Tibial artery (tissue), 4 donors: ENCODE results near the gene GALP.

Experiments used
- DNase-seq, 2 donors: peaks; one replicate each; pipeline ENCODE4 v3.0.0-alpha.2; 2019
- H3K27ac ChIP-seq, 2 donors: fragments of 200-600 bp; sonication (generic) in 1 of 2; 1 replicate in 1 of 2; 2 replicates in 1 of 2; pipeline ENCODE4 v1.5.1; 2018 to 2019; ENCODE audit warnings: mild to moderate bottlenecking in 1 of 2
- H3K27me3 ChIP-seq, 2 donors: fragments of 200-600 bp; sonication (generic) in 1 of 2; one replicate each; pipeline versions ENCODE4 v1.5.1 to v1.6.0; 2016 to 2019
- H3K36me3 ChIP-seq, 3 donors: fragments of 200-600 bp; sonication (generic) in 2 of 3; one replicate each; pipeline ENCODE4 v1.5.1; 2016 to 2019; ENCODE audit warnings: mild to moderate bottlenecking in 2 of 3
- H3K4me1 ChIP-seq, 4 donors: fragments of 200-600 bp; sonication (generic) in 2 of 4; 1 replicate in 3 of 4; 2 replicates in 1 of 4; pipeline ENCODE4 v1.5.1; 2016 to 2019
- H3K4me3 ChIP-seq, 2 donors: fragments of 200-600 bp; sonication (generic) in 1 of 2; 1 replicate in 1 of 2; 2 replicates in 1 of 2; pipeline ENCODE4 v1.5.1; 2018 to 2019; ENCODE audit warnings: mild to moderate bottlenecking in 2 of 2
- H3K9me3 ChIP-seq, 3 donors: fragments of 200-600 bp; sonication (generic) in 1 of 3; one replicate each; pipeline ENCODE4 v1.5.1; 2016 to 2019
- intact Hi-C: fragments of 100-400 bp; cut with DNase I; formaldehyde crosslinking; loops from one replicate; pipeline ENCODE4 v1.15.0; 2023; ENCODE audit warnings: low total_unique reads
- TF ChIP-seq, protein P1 (sequence below), 2 experiments: fragments of 200-600 bp in 1 of 2; fragments of 450-650 bp in 1 of 2; IDR thresholded peaks; one replicate each; pipeline ENCODE4 v1.5.1; 2017 to 2019; ENCODE audit warnings: antibody characterized with exemption in 2 of 2, mild to moderate bottlenecking in 1 of 2, moderate library complexity in 1 of 2

Gene GALP

GRCh38 chr19:56142897-56143434 is 32.8 kb upstream of the GALP start:
- Histone ChIP-seq H3K4me1 (peaks cover 0 to 30% (median 18%) of the 10 kb centered on the region in 4 donors), H3K27me3 (no peaks in the 10 kb centered on the region), H3K4me3 (no peak overlapping the region), H3K9me3 (no peaks in the 10 kb centered on the region), H3K36me3 (peaks cover 11 to 26% (median 16%) of the 10 kb centered on the region in 3 donors), H3K27ac (peak overlapping the region in 1 of 2 donors; percentile 89)
- DNase-seq, result no peak
- intact Hi-C loops, result no loop called here
- TF ChIP-seq, protein P1, sequence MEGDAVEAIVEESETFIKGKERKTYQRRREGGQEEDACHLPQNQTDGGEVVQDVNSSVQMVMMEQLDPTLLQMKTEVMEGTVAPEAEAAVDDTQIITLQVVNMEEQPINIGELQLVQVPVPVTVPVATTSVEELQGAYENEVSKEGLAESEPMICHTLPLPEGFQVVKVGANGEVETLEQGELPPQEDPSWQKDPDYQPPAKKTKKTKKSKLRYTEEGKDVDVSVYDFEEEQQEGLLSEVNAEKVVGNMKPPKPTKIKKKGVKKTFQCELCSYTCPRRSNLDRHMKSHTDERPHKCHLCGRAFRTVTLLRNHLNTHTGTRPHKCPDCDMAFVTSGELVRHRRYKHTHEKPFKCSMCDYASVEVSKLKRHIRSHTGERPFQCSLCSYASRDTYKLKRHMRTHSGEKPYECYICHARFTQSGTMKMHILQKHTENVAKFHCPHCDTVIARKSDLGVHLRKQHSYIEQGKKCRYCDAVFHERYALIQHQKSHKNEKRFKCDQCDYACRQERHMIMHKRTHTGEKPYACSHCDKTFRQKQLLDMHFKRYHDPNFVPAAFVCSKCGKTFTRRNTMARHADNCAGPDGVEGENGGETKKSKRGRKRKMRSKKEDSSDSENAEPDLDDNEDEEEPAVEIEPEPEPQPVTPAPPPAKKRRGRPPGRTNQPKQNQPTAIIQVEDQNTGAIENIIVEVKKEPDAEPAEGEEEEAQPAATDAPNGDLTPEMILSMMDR (IDR thresholded peaks at IDR 0.05), result no peak

GRCh38 chr19:56144376-56144775 is 31.4 kb upstream of the GALP start:
- H3K27ac ChIP-seq, result no peak overlapping the region
- H3K36me3 ChIP-seq, result peaks cover 16 to 39% (median 27%) of the 10 kb centered on the region in 3 donors
- H3K4me3 ChIP-seq, result no peak overlapping the region
- DNase-seq, result no peak
- TF ChIP-seq, protein P1 (IDR thresholded peaks at IDR 0.05), result no peak
- intact Hi-C loops, result no loop called here
- no peaks in the 10 kb centered on the region for H3K9me3 ChIP-seq
- no peaks in the 10 kb centered on the region for H3K27me3 ChIP-seq
- H3K4me1 ChIP-seq, result peaks cover 0 to 30% (median 18%) of the 10 kb centered on the region in 4 donors

DNA sequence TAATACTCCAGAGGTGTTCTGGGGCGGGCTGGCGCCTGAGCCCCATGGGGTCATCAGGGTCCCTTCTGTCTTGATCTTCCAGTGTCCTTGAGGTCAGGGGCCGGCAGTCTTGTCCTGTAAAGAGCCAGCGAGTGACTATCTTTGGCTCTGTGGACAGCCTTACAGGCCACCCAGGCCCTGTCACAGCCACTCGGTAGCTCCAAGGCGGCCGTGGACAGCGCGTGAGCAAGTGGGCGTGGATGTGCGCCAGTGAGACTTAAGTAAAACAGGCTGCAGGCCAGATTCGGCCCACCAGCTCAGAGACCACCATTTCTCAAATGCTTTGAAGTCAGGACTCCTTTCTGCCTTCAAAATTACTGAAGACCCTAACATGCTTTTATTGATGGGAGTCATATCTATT is 31.0 kb upstream of the GALP start:
- H3K27me3 ChIP-seq, result no peaks in the 10 kb centered on the region
- TF ChIP-seq, protein P1 (IDR thresholded peaks at IDR 0.05), result no peak
- no peak overlapping the region for H3K27ac ChIP-seq
- intact Hi-C loops, result no loop called here
- H3K36me3 ChIP-seq, result peaks cover 16 to 43% (median 31%) of the 10 kb centered on the region in 3 donors
- no peaks in the 10 kb centered on the region for H3K9me3 ChIP-seq
- peaks cover 0 to 29% (median 17%) of the 10 kb centered on the region in 4 donors for H3K4me1 ChIP-seq
- H3K4me3 ChIP-seq, result no peak overlapping the region
- DNase-seq, result no peak

DNA sequence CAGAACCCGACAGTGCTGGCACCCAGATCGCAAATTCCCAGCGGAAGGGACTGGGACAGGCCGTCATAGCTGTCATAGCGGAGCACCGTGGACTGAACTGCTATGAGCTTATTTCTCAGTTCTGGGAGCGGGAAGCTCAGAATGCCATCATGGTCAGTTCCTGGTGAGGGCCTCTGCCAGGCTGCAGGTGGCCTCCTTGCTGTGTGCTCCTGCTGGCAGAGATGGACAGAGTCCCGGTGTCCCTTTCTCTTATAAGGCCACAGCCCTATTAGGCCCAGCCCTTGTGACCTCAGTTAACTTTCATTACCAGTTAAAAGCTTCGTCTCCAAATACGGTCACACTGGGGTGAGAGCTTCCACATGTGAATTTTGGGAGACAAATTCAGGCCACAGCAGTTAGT is 30.1 kb upstream of the GALP start:
- H3K4me1 ChIP-seq, result peaks cover 0 to 24% (median 12%) of the 10 kb centered on the region in 4 donors
- TF ChIP-seq, protein P1 (IDR thresholded peaks at IDR 0.05), result no peak
- no peak overlapping the region for H3K27ac ChIP-seq
- H3K4me3 ChIP-seq, result no peak overlapping the region
- intact Hi-C loops, result no loop called here
- DNase-seq, result no peak
- H3K27me3 ChIP-seq, result no peaks in the 10 kb centered on the region
- peaks cover 16 to 48% (median 36%) of the 10 kb centered on the region in 3 donors for H3K36me3 ChIP-seq
- H3K9me3 ChIP-seq, result no peaks in the 10 kb centered on the region

DNA sequence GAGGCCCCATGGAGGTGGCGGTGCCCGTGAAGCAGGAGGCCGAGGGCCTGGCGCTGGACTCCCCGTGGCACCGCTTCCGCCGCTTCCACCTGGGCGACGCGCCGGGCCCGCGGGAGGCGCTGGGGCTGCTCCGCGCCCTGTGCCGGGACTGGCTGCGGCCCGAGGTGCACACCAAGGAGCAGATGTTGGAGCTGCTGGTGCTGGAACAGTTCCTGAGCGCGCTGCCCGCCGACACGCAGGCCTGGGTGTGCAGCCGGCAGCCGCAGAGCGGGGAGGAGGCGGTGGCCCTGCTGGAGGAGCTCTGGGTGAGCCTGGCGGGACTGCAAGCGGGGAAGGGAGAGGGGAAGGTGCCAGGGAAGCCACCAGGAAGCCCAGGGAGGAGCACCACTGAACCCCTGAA is 28.9 kb upstream of the GALP start:
- H3K27me3 ChIP-seq, result no peaks in the 10 kb centered on the region
- no peak for DNase-seq
- peaks cover 16 to 48% (median 36%) of the 10 kb centered on the region in 3 donors for H3K36me3 ChIP-seq
- H3K4me1 ChIP-seq, result peaks cover 0 to 20% (median 9%) of the 10 kb centered on the region in 4 donors
- intact Hi-C loops, result no loop called here
- H3K4me3 ChIP-seq, result no peak overlapping the region
- TF ChIP-seq, protein P1 (IDR thresholded peaks at IDR 0.05), result no peak
- no peaks in the 10 kb centered on the region for H3K9me3 ChIP-seq
- no peak overlapping the region for H3K27ac ChIP-seq
